PFSK-1 (cell line): ENCODE data around the gene ARL6IP6.

Experiments used
- FOXP2 ChIP-seq: optimal IDR thresholded peaks from 2 replicates; pipeline ENCODE3; 2011; ENCODE audit warnings: borderline replicate concordance, control low read depth, inconsistent platforms; ENCODE audit not compliant: insufficient read depth; ENCODE audit errors: extremely low read length, extremely low read depth
- POLR2AphosphoS5 ChIP-seq: IDR thresholded peaks from 2 replicates; pipeline ENCODE4 v1.6.1; 2012; ENCODE audit warnings: low read depth, mild to moderate bottlenecking, control low read depth, low read length, moderate library complexity
- REST ChIP-seq, 2 experiments: IDR thresholded peaks; 2 replicates each; pipeline versions ENCODE4 v1.6.1 to v1.8.0; 2011 to 2012; ENCODE audit warnings: low read depth in 2 of 2, low read length in 2 of 2, control low read depth in 1 of 2, inconsistent platforms in 1 of 2, mild to moderate bottlenecking in 1 of 2, moderate library complexity in 1 of 2; ENCODE audit not compliant: insufficient read depth in 1 of 2
- SIN3A ChIP-seq: IDR thresholded peaks from 2 replicates; pipeline ENCODE4 v1.6.1; 2012; ENCODE audit warnings: mild to moderate bottlenecking, low read length, moderate library complexity, borderline replicate concordance; ENCODE audit not compliant: insufficient read depth
- TAF1 ChIP-seq: IDR thresholded peaks from 2 replicates; pipeline ENCODE4 v1.6.1; 2012; ENCODE audit warnings: low read length, control low read depth, borderline replicate concordance; ENCODE audit not compliant: insufficient read depth

Gene ARL6IP6

GRCh38 chr2:152738438-152738837 lies 20.0 kb downstream of the ARL6IP6 start:
- TF ChIP-seq POLR2AphosphoS5 (no peak), FOXP2 (no peak), TAF1 (no peak), SIN3A (no peak), REST (IDR thresholded peaks at IDR 0.05; ENCODE audit: insufficient read depth in 1 of 2, low read depth in 2 of 2, low read length in 2 of 2) (no peak)

- no peak for TF ChIP-seq TAF1
These were observed 22.4 kb downstream of the ARL6IP6 start for GRCh38 chr2:152740743-152741328.

- TF ChIP-seq POLR2AphosphoS5: no peak
- TF ChIP-seq REST (IDR thresholded peaks at IDR 0.05; ENCODE audit: insufficient read depth in 1 of 2, low read depth in 2 of 2, low read length in 2 of 2): no peak
- TF ChIP-seq SIN3A: no peak
- no peak for TF ChIP-seq FOXP2
- TF ChIP-seq TAF1: no peak
These were observed 24.6 kb downstream of the ARL6IP6 start for GRCh38 chr2:152743002-152743401.

GRCh38 chr2:152755029-152755428 lies 36.6 kb downstream of the ARL6IP6 start:
- TF ChIP-seq REST (IDR thresholded peaks at IDR 0.05; ENCODE audit: insufficient read depth in 1 of 2, low read depth in 2 of 2, low read length in 2 of 2): no peak
- TF ChIP-seq FOXP2: no peak
- TF ChIP-seq SIN3A: no peak

GRCh38 chr2:152759290-152760072 lies 41.1 kb downstream of the ARL6IP6 start:
- TF ChIP-seq REST (IDR thresholded peaks at IDR 0.05; ENCODE audit: insufficient read depth in 1 of 2, low read depth in 2 of 2, low read length in 2 of 2) (no peak), POLR2AphosphoS5 (no peak), SIN3A (no peak), FOXP2 (no peak), TAF1 (no peak)
